Fibroblast of villous mesenchyme (primary cell): ENCODE measurements around the gene COL23A1. TPM values are rescaled to one million over a fixed set of nuclear protein-coding genes. Genes with fewer than 3 reads are reported as not detected.

ENCODE experiments used
- DNase-seq: peaks from one replicate; pipeline ENCODE4 v3.0.0-alpha.2; 2010; ENCODE audit warnings: low read depth
- H3K4me3 ChIP-seq: 2 replicates; pipeline ENCODE4 v1.5.1; 2011; ENCODE audit warnings: low read depth, mild to moderate bottlenecking, low read length
- CTCF ChIP-seq: IDR thresholded peaks from 2 replicates; pipeline ENCODE4 v1.5.1; 2012; ENCODE audit warnings: low read depth, mild to moderate bottlenecking, low read length; ENCODE audit not compliant: insufficient read depth
- total RNA-seq: library from RNA; depleted of rRNA; stranded (reverse); fragments of >200 nt; gene quantifications from 2 replicates; pipeline ENCODE4 v1.2.3, GENCODE V29; 2012

The COL23A1 gene
- total RNA-seq, 1 donor: not detected

- no peak for DNase-seq
- no peak overlapping the region for H3K4me3 ChIP-seq
- TF ChIP-seq CTCF: no peak
Observed at GRCh38 chr5:178218237-178218776, 371.9 kb downstream of the COL23A1 start.

- DNase-seq: no peak
- TF ChIP-seq CTCF: no peak
- no peak overlapping the region for H3K4me3 ChIP-seq
Observed at GRCh38 chr5:178216779-178217178, 373.4 kb downstream of the COL23A1 start.

GRCh38 chr5:178216088-178216534 lies 374.1 kb downstream of the COL23A1 start:
- DNase-seq: no peak
- H3K4me3 ChIP-seq: no peak overlapping the region
- TF ChIP-seq CTCF: no peak

GRCh38 chr5:178215280-178216002 lies 374.8 kb downstream of the COL23A1 start:
- no peak for TF ChIP-seq CTCF
- no peak for DNase-seq

GRCh38 chr5:178214160-178214803 lies 375.9 kb downstream of the COL23A1 start:
- H3K4me3 ChIP-seq: no peak overlapping the region
- DNase-seq: no peak
- TF ChIP-seq CTCF: no peak

More at GRCh38 chr5:178215280-178216002, 374.8 kb downstream of the COL23A1 start:
- H3K4me3 ChIP-seq: no peak overlapping the region

- TF ChIP-seq CTCF: no peak
- no peak overlapping the region for H3K4me3 ChIP-seq
- DNase-seq: no peak
Observed at GRCh38 chr5:178213748-178214151, 376.4 kb downstream of the COL23A1 start.
